Measurements from ENCODE around the gene GPD1.
"Not testable (repeated sequence)": the region's sequence is repeated elsewhere in the genome, so short reads cannot be mapped to it uniquely, and the experiment has no call there.

Gene GPD1

GRCh38 chr12:50073712-50074111 is 30.1 kb upstream of the GPD1 start:
- no peak for DNase-seq (ENCODE audit: low read depth in 2 of 2)

GRCh38 chr12:50074936-50075807 is 28.6 kb upstream of the GPD1 start:
- peak; percentile 47 to 65 for DNase-seq (ENCODE audit: low read depth in 2 of 2)

- DNase-seq (ENCODE audit: low read depth in 2 of 2): no peak
Observed at GRCh38 chr12:50075808-50076170, 28.0 kb upstream of the GPD1 start.

- DNase-seq (ENCODE audit: low read depth in 2 of 2): no peak
Observed at GRCh38 chr12:50077099-50077498, 26.7 kb upstream of the GPD1 start.

GRCh38 chr12:50078281-50078680 is 25.5 kb upstream of the GPD1 start:
- DNase-seq (ENCODE audit: low read depth in 2 of 2): no peak

GRCh38 chr12:50079771-50080170 is 24.0 kb upstream of the GPD1 start:
- DNase-seq (ENCODE audit: low read depth in 2 of 2): no peak

GRCh38 chr12:50081096-50081808 is 22.6 kb upstream of the GPD1 start:
- no peak for DNase-seq (ENCODE audit: low read depth in 2 of 2)

GRCh38 chr12:50082644-50083043 is 21.2 kb upstream of the GPD1 start:
- no peak for DNase-seq (ENCODE audit: low read depth in 2 of 2)

- no peak for DNase-seq (ENCODE audit: low read depth in 2 of 2)
Observed at GRCh38 chr12:50083301-50083700, 20.5 kb upstream of the GPD1 start.

GRCh38 chr12:50084409-50084774 is 19.4 kb upstream of the GPD1 start:
- not testable (repeated sequence) for DNase-seq (ENCODE audit: low read depth in 2 of 2)

GRCh38 chr12:50084775-50085614 is 18.8 kb upstream of the GPD1 start, which contains the start of gene SMARCD1:
Gene SMARCD1, plus strand, starts transcription at chr12:50085342. Its CDS starts 28 bp downstream, at chr12:50085370.
- peak; percentile 69 to 74 for DNase-seq (ENCODE audit: low read depth in 2 of 2)

GRCh38 chr12:50085615-50086072 is 18.2 kb upstream of the GPD1 start:
- no peak for DNase-seq (ENCODE audit: low read depth in 2 of 2)

GRCh38 chr12:50086148-50086547 is 17.7 kb upstream of the GPD1 start:
- DNase-seq (ENCODE audit: low read depth in 2 of 2): no peak

- DNase-seq (ENCODE audit: low read depth in 2 of 2): no peak
Observed at GRCh38 chr12:50087151-50087550, 16.7 kb upstream of the GPD1 start.

- DNase-seq (ENCODE audit: low read depth in 2 of 2): no peak
Observed at GRCh38 chr12:50087995-50088394, 15.8 kb upstream of the GPD1 start.

- DNase-seq (ENCODE audit: low read depth in 2 of 2): peak; percentile 8 to 26
Observed at GRCh38 chr12:50088577-50089335, 15.1 kb upstream of the GPD1 start.

- no peak for DNase-seq (ENCODE audit: low read depth in 2 of 2)
Observed at GRCh38 chr12:50089730-50090129, 14.1 kb upstream of the GPD1 start.

- no peak for DNase-seq (ENCODE audit: low read depth in 2 of 2)
Observed at GRCh38 chr12:50090391-50090790, 13.4 kb upstream of the GPD1 start.

- DNase-seq (ENCODE audit: low read depth in 2 of 2): no peak
Observed at GRCh38 chr12:50097952-50098351, 5.9 kb upstream of the GPD1 start.

GRCh38 chr12:50099302-50100008 is 4.4 kb upstream of the GPD1 start:
- no peak for DNase-seq (ENCODE audit: low read depth in 2 of 2)

- no peak for DNase-seq (ENCODE audit: low read depth in 2 of 2)
Observed at GRCh38 chr12:50100561-50100960, 3.2 kb upstream of the GPD1 start.

Data from stimulated activated CD8-positive, alpha-beta memory T cell treated with anti-CD3 and anti-CD28 coated beads, Interleukin-2, amount 100 ng/mL, for 1 hour (primary cell).